ENCODE results near the gene OR51B6.
"Not testable (repeated sequence)": the region's sequence is repeated elsewhere in the genome, so short reads cannot be mapped to it uniquely, and the experiment has no call there.

OR51B6 gene

GRCh38 chr11:5310423-5310822 is 40.9 kb upstream of the OR51B6 start (continued):
- TF ChIP-seq, protein P1, sequence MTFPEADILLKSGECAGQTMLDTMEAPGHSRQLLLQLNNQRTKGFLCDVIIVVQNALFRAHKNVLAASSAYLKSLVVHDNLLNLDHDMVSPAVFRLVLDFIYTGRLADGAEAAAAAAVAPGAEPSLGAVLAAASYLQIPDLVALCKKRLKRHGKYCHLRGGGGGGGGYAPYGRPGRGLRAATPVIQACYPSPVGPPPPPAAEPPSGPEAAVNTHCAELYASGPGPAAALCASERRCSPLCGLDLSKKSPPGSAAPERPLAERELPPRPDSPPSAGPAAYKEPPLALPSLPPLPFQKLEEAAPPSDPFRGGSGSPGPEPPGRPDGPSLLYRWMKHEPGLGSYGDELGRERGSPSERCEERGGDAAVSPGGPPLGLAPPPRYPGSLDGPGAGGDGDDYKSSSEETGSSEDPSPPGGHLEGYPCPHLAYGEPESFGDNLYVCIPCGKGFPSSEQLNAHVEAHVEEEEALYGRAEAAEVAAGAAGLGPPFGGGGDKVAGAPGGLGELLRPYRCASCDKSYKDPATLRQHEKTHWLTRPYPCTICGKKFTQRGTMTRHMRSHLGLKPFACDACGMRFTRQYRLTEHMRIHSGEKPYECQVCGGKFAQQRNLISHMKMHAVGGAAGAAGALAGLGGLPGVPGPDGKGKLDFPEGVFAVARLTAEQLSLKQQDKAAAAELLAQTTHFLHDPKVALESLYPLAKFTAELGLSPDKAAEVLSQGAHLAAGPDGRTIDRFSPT (tag by site-specific recombination; IDR thresholded peaks at IDR 0.05), result no peak

DNA sequence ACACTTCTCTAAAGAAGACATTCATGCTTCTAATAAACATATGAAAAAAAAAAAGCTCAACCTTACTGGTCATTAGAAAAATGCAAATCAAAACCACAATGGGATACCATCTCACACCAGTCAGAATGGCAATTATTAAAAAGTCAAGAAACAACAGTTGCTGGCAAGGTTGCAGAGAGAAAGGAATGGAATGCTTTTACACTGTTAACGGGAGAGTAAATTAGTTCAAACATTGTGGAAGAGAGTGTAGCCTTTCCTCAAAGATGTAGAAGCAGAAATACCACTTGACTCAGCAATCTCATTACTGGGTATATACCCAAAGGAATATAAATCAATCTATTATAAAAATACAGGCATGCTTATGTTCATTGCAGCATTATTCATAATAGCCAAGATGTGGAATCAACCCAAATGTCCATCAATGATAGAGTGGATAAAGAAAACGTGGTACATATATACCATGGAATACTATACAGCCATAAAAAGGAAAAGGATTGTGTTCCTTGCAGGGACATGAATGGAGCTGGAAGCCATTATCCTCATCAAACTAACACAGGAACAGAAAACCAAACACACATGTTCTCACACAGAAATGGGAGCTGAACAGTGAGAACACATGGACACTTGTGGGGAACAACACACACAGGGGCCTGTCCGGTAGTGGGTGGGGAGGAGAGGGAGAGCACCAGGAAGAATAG is 37.8 kb upstream of the OR51B6 start:
- H3K27ac ChIP-seq (ENCODE audit: extremely low read depth, low read depth, low read length); H3K4me1 ChIP-seq (ENCODE audit: control insufficient read depth, insufficient read depth, low read length); H3K9me3 ChIP-seq (ENCODE audit: control insufficient read depth, insufficient read depth, low read depth, low read length); POLR2A ChIA-PET; H3K36me3 ChIP-seq (ENCODE audit: control insufficient read depth in 2 of 2, insufficient read depth in 1 of 2, low read length in 2 of 2); H3K4me3 ChIP-seq (ENCODE audit: low read depth, low read length): not testable (repeated sequence)
- TF ChIP-seq ZNF146 (tag by site-specific recombination; IDR thresholded peaks at IDR 0.05), result 0 out of 2 replicates have a peak, but pooled peaks have one; percentile 21
- CTCF ChIA-PET, result interaction anchor here (0.6 kb wide), 1 partner anchor 69 kb away, joined by 4 read pairs; no protein-coding TSS in a partner anchor

GRCh38 chr11:5317292-5317691 is 34.0 kb upstream of the OR51B6 start:
- ChIA-PET POLR2A (no interaction called here), CTCF (no interaction called here)
- no peaks in the 10 kb centered on the region for H3K4me1 ChIP-seq (ENCODE audit: control insufficient read depth, insufficient read depth, low read length)
- no peak for TF ChIP-seq ZNF785 (tag by site-specific recombination; IDR thresholded peaks at IDR 0.05)
- TF ChIP-seq, protein P2, sequence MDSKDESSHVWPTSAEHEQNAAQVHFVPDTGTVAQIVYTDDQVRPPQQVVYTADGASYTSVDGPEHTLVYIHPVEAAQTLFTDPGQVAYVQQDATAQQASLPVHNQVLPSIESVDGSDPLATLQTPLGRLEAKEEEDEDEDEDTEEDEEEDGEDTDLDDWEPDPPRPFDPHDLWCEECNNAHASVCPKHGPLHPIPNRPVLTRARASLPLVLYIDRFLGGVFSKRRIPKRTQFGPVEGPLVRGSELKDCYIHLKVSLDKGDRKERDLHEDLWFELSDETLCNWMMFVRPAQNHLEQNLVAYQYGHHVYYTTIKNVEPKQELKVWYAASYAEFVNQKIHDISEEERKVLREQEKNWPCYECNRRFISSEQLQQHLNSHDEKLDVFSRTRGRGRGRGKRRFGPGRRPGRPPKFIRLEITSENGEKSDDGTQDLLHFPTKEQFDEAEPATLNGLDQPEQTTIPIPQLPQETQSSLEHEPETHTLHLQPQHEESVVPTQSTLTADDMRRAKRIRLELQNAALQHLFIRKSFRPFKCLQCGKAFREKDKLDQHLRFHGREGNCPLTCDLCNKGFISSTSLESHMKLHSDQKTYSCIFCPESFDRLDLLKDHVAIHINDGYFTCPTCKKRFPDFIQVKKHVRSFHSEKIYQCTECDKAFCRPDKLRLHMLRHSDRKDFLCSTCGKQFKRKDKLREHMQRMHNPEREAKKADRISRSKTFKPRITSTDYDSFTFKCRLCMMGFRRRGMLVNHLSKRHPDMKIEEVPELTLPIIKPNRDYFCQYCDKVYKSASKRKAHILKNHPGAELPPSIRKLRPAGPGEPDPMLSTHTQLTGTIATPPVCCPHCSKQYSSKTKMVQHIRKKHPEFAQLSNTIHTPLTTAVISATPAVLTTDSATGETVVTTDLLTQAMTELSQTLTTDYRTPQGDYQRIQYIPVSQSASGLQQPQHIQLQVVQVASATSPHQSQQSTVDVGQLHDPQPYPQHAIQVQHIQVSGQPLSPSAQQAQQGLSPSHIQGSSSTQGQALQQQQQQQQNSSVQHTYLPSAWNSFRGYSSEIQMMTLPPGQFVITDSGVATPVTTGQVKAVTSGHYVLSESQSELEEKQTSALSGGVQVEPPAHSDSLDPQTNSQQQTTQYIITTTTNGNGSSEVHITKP (tag by site-specific recombination; IDR thresholded peaks at IDR 0.05), result no peak
- TF ChIP-seq ZNF350 (tag by site-specific recombination; IDR thresholded peaks at IDR 0.05), result no peak
- TF ChIP-seq ZSCAN16 (tag by site-specific recombination; IDR thresholded peaks at IDR 0.05), result no peak
- TF ChIP-seq ZNF610 (tag by site-specific recombination; IDR thresholded peaks at IDR 0.05; ENCODE audit: borderline replicate concordance), result no peak
- no peak for TF ChIP-seq KLF1 (tag by site-specific recombination; IDR thresholded peaks at IDR 0.05)
- no peak for TF ChIP-seq ZNF184 (tag by site-specific recombination; IDR thresholded peaks at IDR 0.05)
- TF ChIP-seq ZNF174 (tag by site-specific recombination; IDR thresholded peaks at IDR 0.05), result no peak
- TF ChIP-seq RBAK (tag by site-specific recombination; IDR thresholded peaks at IDR 0.05), result no peak
- no peak for TF ChIP-seq ZFP69B (tag by site-specific recombination; IDR thresholded peaks at IDR 0.05)
- no peak for TF ChIP-seq ZFHX2 (tag by site-specific recombination; conservative IDR thresholded peaks at IDR 0.05)
- no peak for TF ChIP-seq SP7 (tag by site-specific recombination; IDR thresholded peaks at IDR 0.05)
- TF ChIP-seq SP2 (tag by site-specific recombination; IDR thresholded peaks at IDR 0.05), result no peak
- TF ChIP-seq ZXDB (tag by site-specific recombination; IDR thresholded peaks at IDR 0.05), result no peak
- TF ChIP-seq, protein P3, sequence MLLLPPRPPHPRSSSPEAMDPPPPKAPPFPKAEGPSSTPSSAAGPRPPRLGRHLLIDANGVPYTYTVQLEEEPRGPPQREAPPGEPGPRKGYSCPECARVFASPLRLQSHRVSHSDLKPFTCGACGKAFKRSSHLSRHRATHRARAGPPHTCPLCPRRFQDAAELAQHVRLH (tag by site-specific recombination; IDR thresholded peaks at IDR 0.05), result no peak
- TF ChIP-seq ZNF324 (tag by site-specific recombination; IDR thresholded peaks at IDR 0.05), result no peak
- no peaks in the 10 kb centered on the region for H3K9me3 ChIP-seq (ENCODE audit: control insufficient read depth, insufficient read depth, low read depth, low read length)
- no peak overlapping the region for H3K4me3 ChIP-seq (ENCODE audit: low read depth, low read length)
- no peaks in the 10 kb centered on the region for H3K36me3 ChIP-seq (ENCODE audit: control insufficient read depth in 2 of 2, insufficient read depth in 1 of 2, low read length in 2 of 2)
- no peak overlapping the region for H3K27ac ChIP-seq (ENCODE audit: extremely low read depth, low read depth, low read length)
